ENCODE data around the gene BPNT1. TPM values are rescaled to one million over a fixed set of nuclear protein-coding genes. Genes with fewer than 3 reads are reported as not detected.

Gene BPNT1
- total and polyA plus RNA-seq, 2 of the 13 experiments (the other 11 are each of a cell fraction or from before 2014, with no cell fraction given): 35.2 to 43.9 TPM

DNA sequence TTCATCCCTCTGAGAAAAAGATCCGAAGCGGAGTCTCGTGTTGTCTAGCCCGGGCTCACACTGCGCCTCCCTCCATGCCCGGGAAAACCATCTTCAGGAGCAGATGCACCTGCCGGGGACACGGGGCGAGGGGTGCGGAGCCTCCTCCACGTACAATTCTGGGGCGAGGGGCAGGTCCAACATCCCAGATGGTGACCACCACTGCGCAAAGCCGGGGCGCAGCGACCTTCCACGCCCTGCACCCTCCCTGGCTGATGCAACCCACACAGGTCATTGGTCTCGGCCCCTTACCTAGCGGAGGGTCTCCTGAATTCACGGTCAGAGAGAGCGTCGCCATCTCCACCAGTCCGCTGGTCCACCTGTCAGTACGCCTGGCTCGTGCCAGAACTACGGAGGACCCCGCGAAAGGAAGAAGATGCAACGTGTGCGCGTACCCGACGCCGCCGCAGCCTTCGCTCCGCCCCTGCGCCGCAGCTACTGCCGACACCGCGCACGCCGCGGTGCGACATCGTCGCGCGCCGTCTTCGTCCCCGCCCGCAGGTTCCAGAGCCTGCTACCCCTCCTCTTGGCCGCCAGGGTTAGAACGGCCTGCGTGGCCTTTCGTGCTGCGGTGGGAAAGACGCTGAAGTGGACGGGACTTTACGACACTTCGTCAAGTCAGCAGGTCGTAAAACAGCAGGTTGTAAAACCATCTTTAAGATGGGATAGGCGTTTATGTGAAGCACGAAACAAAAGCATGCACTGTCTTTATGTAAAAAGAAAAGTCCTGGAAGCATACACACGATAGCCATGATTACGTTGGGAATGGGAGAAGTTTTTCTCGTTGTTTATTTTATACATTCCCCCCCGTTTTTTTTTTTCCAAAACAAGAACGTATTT lies 43.3 kb downstream of the BPNT1 start, which contains the start of gene EPRS1 (continued):
- TF ChIP-seq CEBPB (IDR thresholded peaks at IDR 0.05; ENCODE audit: borderline replicate concordance, low read depth, low read length): no peak
- TF ChIP-seq MYNN (CRISPR knock-in tag; IDR thresholded peaks at IDR 0.05; ENCODE audit: low read depth): no peak
- TF ChIP-seq ZNF484 (CRISPR knock-in tag; IDR thresholded peaks at IDR 0.05; ENCODE audit: borderline replicate concordance, low read depth): no peak
- TF ChIP-seq ZNF644 (CRISPR knock-in tag; IDR thresholded peaks at IDR 0.05; ENCODE audit: low read depth): no peak
- TF ChIP-seq ZNF558 (CRISPR knock-in tag; IDR thresholded peaks at IDR 0.05; ENCODE audit: borderline replicate concordance): no peak; the same call in 1 of the 2 replicates
- TF ChIP-seq, protein P1, sequence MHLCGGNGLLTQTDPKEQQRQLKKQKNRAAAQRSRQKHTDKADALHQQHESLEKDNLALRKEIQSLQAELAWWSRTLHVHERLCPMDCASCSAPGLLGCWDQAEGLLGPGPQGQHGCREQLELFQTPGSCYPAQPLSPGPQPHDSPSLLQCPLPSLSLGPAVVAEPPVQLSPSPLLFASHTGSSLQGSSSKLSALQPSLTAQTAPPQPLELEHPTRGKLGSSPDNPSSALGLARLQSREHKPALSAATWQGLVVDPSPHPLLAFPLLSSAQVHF (CRISPR knock-in tag; IDR thresholded peaks at IDR 0.05): 0 out of 2 replicates have a peak, but pooled peaks have one; percentile 41
- TF ChIP-seq, protein P2, sequence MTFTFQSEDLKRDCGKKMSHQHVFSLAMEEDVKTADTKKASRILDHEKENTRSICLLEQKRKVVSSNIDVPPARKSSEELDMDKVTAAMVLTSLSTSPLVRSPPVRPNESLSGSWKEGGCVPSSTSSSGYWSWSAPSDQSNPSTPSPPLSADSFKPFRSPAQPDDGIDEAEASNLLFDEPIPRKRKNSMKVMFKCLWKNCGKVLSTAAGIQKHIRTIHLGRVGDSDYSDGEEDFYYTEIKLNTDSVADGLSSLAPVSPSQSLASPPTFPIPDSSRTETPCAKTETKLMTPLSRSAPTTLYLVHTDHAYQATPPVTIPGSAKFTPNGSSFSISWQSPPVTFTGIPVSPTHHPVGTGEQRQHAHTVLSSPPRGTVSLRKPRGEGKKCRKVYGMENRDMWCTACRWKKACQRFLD (CRISPR knock-in tag; IDR thresholded peaks at IDR 0.05; ENCODE audit: borderline replicate concordance): no peak; the same call in 1 of the 2 replicates
- peak; percentile 96 for TF ChIP-seq SAP130 (CRISPR knock-in tag; IDR thresholded peaks at IDR 0.05; ENCODE audit: low read depth)
- TF ChIP-seq NFYC (CRISPR knock-in tag; IDR thresholded peaks at IDR 0.05): no peak; the same call in 1 of the 2 replicates
- TF ChIP-seq ATF7 (IDR thresholded peaks at IDR 0.05): no peak
- TF ChIP-seq ATF7 (CRISPR knock-in tag; IDR thresholded peaks at IDR 0.05): no peak; the same call in 1 of the 2 replicates
- no peak; the same call in 1 of the 2 replicates for TF ChIP-seq ESRRA (CRISPR knock-in tag; IDR thresholded peaks at IDR 0.05; ENCODE audit: low read depth)
- TF ChIP-seq, protein P3, sequence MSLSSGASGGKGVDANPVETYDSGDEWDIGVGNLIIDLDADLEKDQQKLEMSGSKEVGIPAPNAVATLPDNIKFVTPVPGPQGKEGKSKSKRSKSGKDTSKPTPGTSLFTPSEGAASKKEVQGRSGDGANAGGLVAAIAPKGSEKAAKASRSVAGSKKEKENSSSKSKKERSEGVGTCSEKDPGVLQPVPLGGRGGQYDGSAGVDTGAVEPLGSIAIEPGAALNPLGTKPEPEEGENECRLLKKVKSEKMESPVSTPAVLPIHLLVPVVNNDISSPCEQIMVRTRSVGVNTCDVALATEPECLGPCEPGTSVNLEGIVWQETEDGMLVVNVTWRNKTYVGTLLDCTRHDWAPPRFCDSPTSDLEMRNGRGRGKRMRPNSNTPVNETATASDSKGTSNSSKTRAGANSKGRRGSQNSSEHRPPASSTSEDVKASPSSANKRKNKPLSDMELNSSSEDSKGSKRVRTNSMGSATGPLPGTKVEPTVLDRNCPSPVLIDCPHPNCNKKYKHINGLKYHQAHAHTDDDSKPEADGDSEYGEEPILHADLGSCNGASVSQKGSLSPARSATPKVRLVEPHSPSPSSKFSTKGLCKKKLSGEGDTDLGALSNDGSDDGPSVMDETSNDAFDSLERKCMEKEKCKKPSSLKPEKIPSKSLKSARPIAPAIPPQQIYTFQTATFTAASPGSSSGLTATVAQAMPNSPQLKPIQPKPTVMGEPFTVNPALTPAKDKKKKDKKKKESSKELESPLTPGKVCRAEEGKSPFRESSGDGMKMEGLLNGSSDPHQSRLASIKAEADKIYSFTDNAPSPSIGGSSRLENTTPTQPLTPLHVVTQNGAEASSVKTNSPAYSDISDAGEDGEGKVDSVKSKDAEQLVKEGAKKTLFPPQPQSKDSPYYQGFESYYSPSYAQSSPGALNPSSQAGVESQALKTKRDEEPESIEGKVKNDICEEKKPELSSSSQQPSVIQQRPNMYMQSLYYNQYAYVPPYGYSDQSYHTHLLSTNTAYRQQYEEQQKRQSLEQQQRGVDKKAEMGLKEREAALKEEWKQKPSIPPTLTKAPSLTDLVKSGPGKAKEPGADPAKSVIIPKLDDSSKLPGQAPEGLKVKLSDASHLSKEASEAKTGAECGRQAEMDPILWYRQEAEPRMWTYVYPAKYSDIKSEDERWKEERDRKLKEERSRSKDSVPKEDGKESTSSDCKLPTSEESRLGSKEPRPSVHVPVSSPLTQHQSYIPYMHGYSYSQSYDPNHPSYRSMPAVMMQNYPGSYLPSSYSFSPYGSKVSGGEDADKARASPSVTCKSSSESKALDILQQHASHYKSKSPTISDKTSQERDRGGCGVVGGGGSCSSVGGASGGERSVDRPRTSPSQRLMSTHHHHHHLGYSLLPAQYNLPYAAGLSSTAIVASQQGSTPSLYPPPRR (CRISPR knock-in tag; IDR thresholded peaks at IDR 0.05; ENCODE audit: borderline replicate concordance): peak; percentile 54; the same call in 1 of the 2 replicates
- TF ChIP-seq REL (CRISPR knock-in tag; conservative IDR thresholded peaks at IDR 0.05): peak; percentile 93; the same call in 1 of the 2 replicates
- TF ChIP-seq ZNF768 (CRISPR knock-in tag; IDR thresholded peaks at IDR 0.05): peak; percentile 29; the same call in 1 of the 2 replicates
- peak; percentile 95 for TF ChIP-seq KAT7 (CRISPR knock-in tag; IDR thresholded peaks at IDR 0.05; ENCODE audit: borderline replicate concordance)
- no peak for TF ChIP-seq ZNF7 (CRISPR knock-in tag; IDR thresholded peaks at IDR 0.05)
- TF ChIP-seq SKI (IDR thresholded peaks at IDR 0.05; ENCODE audit: partially characterized antibody): peak; percentile 76
- TF ChIP-seq ZFP62 (CRISPR knock-in tag; IDR thresholded peaks at IDR 0.05): no peak
- TF ChIP-seq ZSCAN29 (CRISPR knock-in tag; conservative IDR thresholded peaks at IDR 0.05): peak; percentile 8; the same call in 1 of the 2 replicates
- TF ChIP-seq TMF1 (CRISPR knock-in tag; IDR thresholded peaks at IDR 0.05; ENCODE audit: low read depth): peak; percentile 77
- peak; percentile 90; the same call in 1 of the 3 replicates for TF ChIP-seq MXI1 (IDR thresholded peaks at IDR 0.05; ENCODE audit: borderline replicate concordance, low read depth, low read length)

Measured in HepG2 (cell line).